ENCODE measurements around the gene ENPEP.
"Not testable (repeated sequence)": the region's sequence is repeated elsewhere in the genome, so short reads cannot be mapped to it uniquely, and the experiment has no call there.

ENPEP gene

GRCh38 chr4:110475881-110476818 is at the start of gene ENPEP:
TSS of gene ENPEP (plus strand) at chr4:110476155. CDS start at chr4:110476415, 260 bp downstream.
- Histone ChIP-seq H3K9ac (ENCODE audit: low read depth, low read length) (no peak within 1 kb of the TSS), H3K4me1 (ENCODE audit: insufficient read depth, low read length) (peaks cover 25% of the 10 kb centered on the region), H3K9me3 (ENCODE audit: control insufficient read depth, insufficient read depth, low read length) (no peaks in the 10 kb centered on the region), H3K36me3 (ENCODE audit: insufficient read depth, low read length) (no peaks in the 10 kb centered on the region)

GRCh38 chr4:110431805-110432204 is 44.1 kb upstream of the ENPEP start:
- H3K4me1 ChIP-seq (ENCODE audit: insufficient read depth, low read length); H3K9ac ChIP-seq (ENCODE audit: low read depth, low read length); H3K36me3 ChIP-seq (ENCODE audit: insufficient read depth, low read length); H3K9me3 ChIP-seq (ENCODE audit: control insufficient read depth, insufficient read depth, low read length): not testable (repeated sequence)

- H3K9ac ChIP-seq (ENCODE audit: low read depth, low read length); H3K36me3 ChIP-seq (ENCODE audit: insufficient read depth, low read length); H3K4me1 ChIP-seq (ENCODE audit: insufficient read depth, low read length); H3K9me3 ChIP-seq (ENCODE audit: control insufficient read depth, insufficient read depth, low read length): not testable (repeated sequence)
Measured at GRCh38 chr4:110437292-110437691, 38.7 kb upstream of the ENPEP start.

- not testable (repeated sequence) for H3K4me1 ChIP-seq (ENCODE audit: insufficient read depth, low read length); H3K9ac ChIP-seq (ENCODE audit: low read depth, low read length); H3K36me3 ChIP-seq (ENCODE audit: insufficient read depth, low read length); H3K9me3 ChIP-seq (ENCODE audit: control insufficient read depth, insufficient read depth, low read length)
Measured at GRCh38 chr4:110439209-110439608, 36.7 kb upstream of the ENPEP start.

GRCh38 chr4:110442309-110442708 is 33.6 kb upstream of the ENPEP start:
- H3K4me1 ChIP-seq (ENCODE audit: insufficient read depth, low read length): no peaks in the 10 kb centered on the region; the same call in 1 of the 2 replicates
- H3K9ac ChIP-seq (ENCODE audit: low read depth, low read length): no peak overlapping the region
- H3K36me3 ChIP-seq (ENCODE audit: insufficient read depth, low read length): no peaks in the 10 kb centered on the region
- H3K9me3 ChIP-seq (ENCODE audit: control insufficient read depth, insufficient read depth, low read length): no peaks in the 10 kb centered on the region

GRCh38 chr4:110442788-110443187 is 33.2 kb upstream of the ENPEP start:
- H3K4me1 ChIP-seq (ENCODE audit: insufficient read depth, low read length): no peaks in the 10 kb centered on the region
- H3K9ac ChIP-seq (ENCODE audit: low read depth, low read length): no peak overlapping the region

GRCh38 chr4:110449947-110450346 is 26.0 kb upstream of the ENPEP start:
- H3K4me1 ChIP-seq (ENCODE audit: insufficient read depth, low read length): no peaks in the 10 kb centered on the region
- no peaks in the 10 kb centered on the region for H3K9me3 ChIP-seq (ENCODE audit: control insufficient read depth, insufficient read depth, low read length)
- no peaks in the 10 kb centered on the region for H3K36me3 ChIP-seq (ENCODE audit: insufficient read depth, low read length)
- H3K9ac ChIP-seq (ENCODE audit: low read depth, low read length): no peak overlapping the region

More at GRCh38 chr4:110442788-110443187, 33.2 kb upstream of the ENPEP start:
- Histone ChIP-seq H3K9me3 (ENCODE audit: control insufficient read depth, insufficient read depth, low read length) (no peaks in the 10 kb centered on the region), H3K36me3 (ENCODE audit: insufficient read depth, low read length) (no peaks in the 10 kb centered on the region)

- H3K4me1 ChIP-seq (ENCODE audit: insufficient read depth, low read length): no peaks in the 10 kb centered on the region
- no peak overlapping the region for H3K9ac ChIP-seq (ENCODE audit: low read depth, low read length)
- no peaks in the 10 kb centered on the region for H3K9me3 ChIP-seq (ENCODE audit: control insufficient read depth, insufficient read depth, low read length)
- H3K36me3 ChIP-seq (ENCODE audit: insufficient read depth, low read length): no peaks in the 10 kb centered on the region
Measured at GRCh38 chr4:110452546-110452945, 23.4 kb upstream of the ENPEP start.

- no peak overlapping the region for H3K9ac ChIP-seq (ENCODE audit: low read depth, low read length)
- H3K4me1 ChIP-seq (ENCODE audit: insufficient read depth, low read length): no peaks in the 10 kb centered on the region
- H3K9me3 ChIP-seq (ENCODE audit: control insufficient read depth, insufficient read depth, low read length): no peaks in the 10 kb centered on the region
- H3K36me3 ChIP-seq (ENCODE audit: insufficient read depth, low read length): no peaks in the 10 kb centered on the region
Measured at GRCh38 chr4:110454441-110454840, 21.5 kb upstream of the ENPEP start.

GRCh38 chr4:110458494-110459266 is 17.3 kb upstream of the ENPEP start:
- Histone ChIP-seq H3K9me3 (ENCODE audit: control insufficient read depth, insufficient read depth, low read length) (no peaks in the 10 kb centered on the region), H3K9ac (ENCODE audit: low read depth, low read length) (no peak overlapping the region), H3K36me3 (ENCODE audit: insufficient read depth, low read length) (no peaks in the 10 kb centered on the region), H3K4me1 (ENCODE audit: insufficient read depth, low read length) (no peaks in the 10 kb centered on the region)

GRCh38 chr4:110460074-110460746 is 15.7 kb upstream of the ENPEP start:
- Histone ChIP-seq H3K4me1 (ENCODE audit: insufficient read depth, low read length) (no peaks in the 10 kb centered on the region), H3K36me3 (ENCODE audit: insufficient read depth, low read length) (no peaks in the 10 kb centered on the region), H3K9me3 (ENCODE audit: control insufficient read depth, insufficient read depth, low read length) (no peaks in the 10 kb centered on the region), H3K9ac (ENCODE audit: low read depth, low read length) (no peak overlapping the region)

- H3K4me1 ChIP-seq (ENCODE audit: insufficient read depth, low read length): peaks cover 3% of the 10 kb centered on the region
- H3K9ac ChIP-seq (ENCODE audit: low read depth, low read length): no peak overlapping the region
- H3K9me3 ChIP-seq (ENCODE audit: control insufficient read depth, insufficient read depth, low read length): peaks cover 4% of the 10 kb centered on the region; the same call in 1 of the 2 replicates
- H3K36me3 ChIP-seq (ENCODE audit: insufficient read depth, low read length): no peaks in the 10 kb centered on the region
Measured at GRCh38 chr4:110467400-110467799, 8.6 kb upstream of the ENPEP start.

GRCh38 chr4:110472583-110473329 is 3.2 kb upstream of the ENPEP start:
- Histone ChIP-seq H3K36me3 (ENCODE audit: insufficient read depth, low read length) (no peaks in the 10 kb centered on the region), H3K9ac (ENCODE audit: low read depth, low read length) (no peak overlapping the region), H3K4me1 (ENCODE audit: insufficient read depth, low read length) (peaks cover 16% of the 10 kb centered on the region), H3K9me3 (ENCODE audit: control insufficient read depth, insufficient read depth, low read length) (peaks cover 4% of the 10 kb centered on the region; the same call in 1 of the 2 replicates)

GRCh38 chr4:110474481-110474880 is 1.5 kb upstream of the ENPEP start:
- peaks cover under 1% of the 10 kb centered on the region; the same call in 1 of the 2 replicates for H3K9me3 ChIP-seq (ENCODE audit: control insufficient read depth, insufficient read depth, low read length)
- H3K36me3 ChIP-seq (ENCODE audit: insufficient read depth, low read length): no peaks in the 10 kb centered on the region
- no peak overlapping the region for H3K9ac ChIP-seq (ENCODE audit: low read depth, low read length)
- peaks cover 16% of the 10 kb centered on the region for H3K4me1 ChIP-seq (ENCODE audit: insufficient read depth, low read length)

Measured in ES-I3 (cell line).